ENCODE data around the gene ARID3B. TPM values are rescaled to one million over a fixed set of nuclear protein-coding genes. Genes with fewer than 3 reads are reported as not detected.
"Not testable (repeated sequence)": the region's sequence is repeated elsewhere in the genome, so short reads cannot be mapped to it uniquely, and the experiment has no call there.

Gene ARID3B
- total and polyA plus RNA-seq, 3 donors from 2014 or later, result 50.3 to 58.1 (median 53.7) TPM

GRCh38 chr15:74589826-74590225 is 48.8 kb downstream of the ARID3B start:
- WGBS, 2 donors, result 94 to 97% methylated on average over 5 to 6 of the region's 6 CpGs
- TF ChIP-seq, protein P1, sequence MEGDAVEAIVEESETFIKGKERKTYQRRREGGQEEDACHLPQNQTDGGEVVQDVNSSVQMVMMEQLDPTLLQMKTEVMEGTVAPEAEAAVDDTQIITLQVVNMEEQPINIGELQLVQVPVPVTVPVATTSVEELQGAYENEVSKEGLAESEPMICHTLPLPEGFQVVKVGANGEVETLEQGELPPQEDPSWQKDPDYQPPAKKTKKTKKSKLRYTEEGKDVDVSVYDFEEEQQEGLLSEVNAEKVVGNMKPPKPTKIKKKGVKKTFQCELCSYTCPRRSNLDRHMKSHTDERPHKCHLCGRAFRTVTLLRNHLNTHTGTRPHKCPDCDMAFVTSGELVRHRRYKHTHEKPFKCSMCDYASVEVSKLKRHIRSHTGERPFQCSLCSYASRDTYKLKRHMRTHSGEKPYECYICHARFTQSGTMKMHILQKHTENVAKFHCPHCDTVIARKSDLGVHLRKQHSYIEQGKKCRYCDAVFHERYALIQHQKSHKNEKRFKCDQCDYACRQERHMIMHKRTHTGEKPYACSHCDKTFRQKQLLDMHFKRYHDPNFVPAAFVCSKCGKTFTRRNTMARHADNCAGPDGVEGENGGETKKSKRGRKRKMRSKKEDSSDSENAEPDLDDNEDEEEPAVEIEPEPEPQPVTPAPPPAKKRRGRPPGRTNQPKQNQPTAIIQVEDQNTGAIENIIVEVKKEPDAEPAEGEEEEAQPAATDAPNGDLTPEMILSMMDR (IDR thresholded peaks at IDR 0.05), result no peak
- no peak for TF ChIP-seq POLR2A (IDR thresholded peaks at IDR 0.05)
- intact Hi-C loops (cut with DNase I; ENCODE audit: low total_unique reads), result no loop called here
- Histone ChIP-seq H3K9me3 (no peaks in the 10 kb centered on the region), H3K27me3 (no peaks in the 10 kb centered on the region), H3K36me3 (ENCODE audit: low read depth, missing control alignments) (no peaks in the 10 kb centered on the region), H3K27ac (no peak overlapping the region), H3K4me1 (no peaks in the 10 kb centered on the region), H3K4me3 (no peak overlapping the region)
- no peak for DNase-seq

DNA sequence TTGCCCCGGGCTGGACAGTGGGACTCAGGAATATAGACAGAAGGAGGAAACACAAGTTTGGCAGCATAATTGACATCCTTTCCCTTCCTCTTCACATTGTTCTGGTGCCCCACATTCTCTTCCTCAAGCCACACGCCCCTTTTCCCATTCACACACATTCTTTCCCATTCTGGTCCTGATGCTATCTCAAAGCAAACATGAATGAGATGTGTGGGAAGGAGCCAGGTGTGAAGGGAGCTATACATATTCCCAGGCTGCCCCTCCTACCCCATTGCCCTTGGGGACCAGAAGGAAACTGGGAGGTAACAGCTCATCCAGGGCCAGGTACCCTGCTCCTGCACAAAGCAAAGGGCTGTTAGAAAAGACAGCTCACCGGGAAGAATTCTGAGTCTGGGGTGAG is 51.2 kb downstream of the ARID3B start:
- no peak for DNase-seq
- no peaks in the 10 kb centered on the region for H3K36me3 ChIP-seq (ENCODE audit: low read depth, missing control alignments)
- 75 to 92% methylated on average over 3 of the region's 3 CpGs for WGBS, 2 donors

DNA sequence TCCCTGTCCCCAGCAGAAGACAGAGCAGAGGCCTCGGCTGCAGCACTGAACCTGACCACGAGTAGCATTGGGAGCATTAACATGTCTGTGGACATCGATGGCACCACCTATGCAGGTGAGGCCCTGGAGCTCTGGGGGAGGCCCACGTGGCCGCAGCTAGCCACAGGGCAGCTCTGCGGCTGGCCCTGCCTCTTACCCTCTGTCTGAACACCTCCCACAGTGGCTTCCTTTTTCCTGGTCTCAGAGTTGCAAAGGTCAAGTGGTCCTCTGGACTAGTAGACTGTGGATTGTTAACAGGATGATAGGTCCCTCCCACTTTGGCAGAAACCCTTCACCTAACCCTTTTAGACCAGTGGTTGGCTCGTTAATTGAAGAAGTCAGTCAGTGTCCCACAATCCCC is 52.1 kb downstream of the ARID3B start:
- H3K27ac ChIP-seq, result no peak overlapping the region
- 87 to 93% methylated on average over 3 to 7 of the region's 7 CpGs for WGBS, 2 donors
- no peak for DNase-seq
- peaks cover 3% of the 10 kb centered on the region for H3K4me1 ChIP-seq
- H3K36me3 ChIP-seq (ENCODE audit: low read depth, missing control alignments), result no peaks in the 10 kb centered on the region
- H3K27me3 ChIP-seq, result no peaks in the 10 kb centered on the region
- H3K9me3 ChIP-seq, result no peaks in the 10 kb centered on the region
- no peak for TF ChIP-seq POLR2A (IDR thresholded peaks at IDR 0.05)
- TF ChIP-seq, protein P1 (IDR thresholded peaks at IDR 0.05), result no peak
- no peak overlapping the region for H3K4me3 ChIP-seq
- intact Hi-C loops (cut with DNase I; ENCODE audit: low total_unique reads), result no loop called here

More for the DNA sequence above, 51.2 kb downstream of the ARID3B start:
- Histone ChIP-seq H3K27me3 (no peaks in the 10 kb centered on the region), H3K4me3 (no peak overlapping the region), H3K4me1 (no peaks in the 10 kb centered on the region), H3K27ac (no peak overlapping the region), H3K9me3 (no peaks in the 10 kb centered on the region)
- TF ChIP-seq POLR2A (IDR thresholded peaks at IDR 0.05), result no peak
- TF ChIP-seq, protein P1 (IDR thresholded peaks at IDR 0.05), result no peak
- intact Hi-C loops (cut with DNase I; ENCODE audit: low total_unique reads), result no loop called here

DNA sequence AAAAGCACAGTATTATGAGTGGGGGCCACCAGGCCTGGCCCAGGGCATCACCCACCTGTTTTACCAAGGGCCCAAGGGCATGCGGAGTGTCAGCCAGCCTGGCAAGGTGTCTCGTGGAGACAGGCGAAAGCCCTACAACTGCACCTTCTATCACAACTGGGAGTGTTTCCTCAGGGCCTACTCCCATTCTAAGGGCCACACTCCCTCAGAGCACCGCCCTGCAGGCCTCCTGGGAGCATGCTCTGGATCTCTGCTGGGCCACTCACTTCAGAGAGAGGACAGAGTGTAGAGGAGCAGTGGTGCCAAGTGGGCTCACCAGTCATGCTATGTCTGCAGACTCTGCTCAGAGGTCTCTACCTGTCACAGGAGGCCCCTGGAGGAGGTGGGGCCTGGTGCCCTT is 53.4 kb downstream of the ARID3B start:
- Histone ChIP-seq H3K4me1 (peaks cover 11% of the 10 kb centered on the region), H3K9me3 (no peaks in the 10 kb centered on the region), H3K4me3 (no peak overlapping the region), H3K27me3 (no peaks in the 10 kb centered on the region), H3K27ac (no peak overlapping the region), H3K36me3 (ENCODE audit: low read depth, missing control alignments) (no peaks in the 10 kb centered on the region)
- no peak for DNase-seq
- 87 to 89% methylated on average over 4 of the region's 4 CpGs for WGBS, 2 donors
- TF ChIP-seq, protein P1 (IDR thresholded peaks at IDR 0.05), result no peak
- no peak for TF ChIP-seq POLR2A (IDR thresholded peaks at IDR 0.05)
- intact Hi-C loops (cut with DNase I; ENCODE audit: low total_unique reads), result no loop called here

DNA sequence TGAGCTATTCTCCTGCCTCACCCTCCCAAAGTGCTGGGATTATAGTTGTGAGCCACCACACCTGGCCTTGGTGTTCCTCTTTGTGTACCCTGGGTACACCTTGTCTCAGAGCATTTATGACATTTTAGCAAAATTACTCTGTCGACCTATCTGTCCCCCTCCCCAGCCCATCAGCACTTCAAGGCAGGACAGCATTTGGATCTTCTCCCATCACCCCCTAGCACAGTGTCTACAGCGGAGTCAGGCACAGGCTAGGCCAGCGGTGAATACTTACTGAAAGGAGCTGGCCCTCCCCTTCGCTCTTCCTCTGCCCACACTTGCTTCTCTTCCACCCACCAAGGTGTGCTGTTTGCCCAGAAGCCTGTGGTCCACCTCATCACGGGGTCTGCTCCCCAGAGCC is 54.3 kb downstream of the ARID3B start:
- WGBS, 2 donors, result 93 to 94% methylated on average over 2 to 5 of the region's 5 CpGs
- H3K27ac ChIP-seq, result no peak overlapping the region
- H3K4me1 ChIP-seq, result peaks cover 16% of the 10 kb centered on the region
- intact Hi-C loops (cut with DNase I; ENCODE audit: low total_unique reads), result no loop called here
- H3K9me3 ChIP-seq, result no peaks in the 10 kb centered on the region
- no peak for TF ChIP-seq POLR2A (IDR thresholded peaks at IDR 0.05)
- TF ChIP-seq, protein P1 (IDR thresholded peaks at IDR 0.05), result no peak
- DNase-seq, result no peak
- H3K4me3 ChIP-seq, result no peak overlapping the region
- no peaks in the 10 kb centered on the region for H3K36me3 ChIP-seq (ENCODE audit: low read depth, missing control alignments)
- no peaks in the 10 kb centered on the region for H3K27me3 ChIP-seq

GRCh38 chr15:74596736-74597135 is 55.7 kb downstream of the ARID3B start:
- H3K9me3 ChIP-seq; intact Hi-C loops (cut with DNase I; ENCODE audit: low total_unique reads); DNase-seq; H3K27me3 ChIP-seq; H3K27ac ChIP-seq; H3K36me3 ChIP-seq (ENCODE audit: low read depth, missing control alignments); H3K4me3 ChIP-seq: not testable (repeated sequence)
- peaks cover 16% of the 10 kb centered on the region for H3K4me1 ChIP-seq
- WGBS, 2 donors, result 63% methylated on average over 5 to 11 of the region's 11 CpGs

- H3K9me3 ChIP-seq; H3K27me3 ChIP-seq; DNase-seq; intact Hi-C loops (cut with DNase I; ENCODE audit: low total_unique reads); H3K27ac ChIP-seq; H3K36me3 ChIP-seq (ENCODE audit: low read depth, missing control alignments); H3K4me3 ChIP-seq: not testable (repeated sequence)
- peaks cover 16% of the 10 kb centered on the region for H3K4me1 ChIP-seq
- WGBS, 2 donors, result 69 to 83% methylated on average over 1 to 16 of the region's 16 CpGs
Observed at GRCh38 chr15:74597146-74597705, 56.2 kb downstream of the ARID3B start.

Measured in testis (tissue), 3 donors.